GM20000 (cell line): ENCODE measurements around the gene SLC9A7.
"Not testable (repeated sequence)": the region's sequence is repeated elsewhere in the genome, so short reads cannot be mapped to it uniquely, and the experiment has no call there.

ENCODE experiments used
- DNase-seq: peaks from one replicate; pipeline ENCODE4 v3.0.0; 2012; ENCODE audit warnings: low spot score
- TF ChIP-seq, protein P1 (sequence below): IDR thresholded peaks from 2 replicates; pipeline ENCODE4 v1.5.1; 2012; ENCODE audit warnings: mild to moderate bottlenecking, control low read depth; ENCODE audit errors: extremely low read depth, missing control alignments

The SLC9A7 gene

GRCh38 chrX:46735622-46736021 is 23.3 kb downstream of the SLC9A7 start:
- TF ChIP-seq, protein P1, sequence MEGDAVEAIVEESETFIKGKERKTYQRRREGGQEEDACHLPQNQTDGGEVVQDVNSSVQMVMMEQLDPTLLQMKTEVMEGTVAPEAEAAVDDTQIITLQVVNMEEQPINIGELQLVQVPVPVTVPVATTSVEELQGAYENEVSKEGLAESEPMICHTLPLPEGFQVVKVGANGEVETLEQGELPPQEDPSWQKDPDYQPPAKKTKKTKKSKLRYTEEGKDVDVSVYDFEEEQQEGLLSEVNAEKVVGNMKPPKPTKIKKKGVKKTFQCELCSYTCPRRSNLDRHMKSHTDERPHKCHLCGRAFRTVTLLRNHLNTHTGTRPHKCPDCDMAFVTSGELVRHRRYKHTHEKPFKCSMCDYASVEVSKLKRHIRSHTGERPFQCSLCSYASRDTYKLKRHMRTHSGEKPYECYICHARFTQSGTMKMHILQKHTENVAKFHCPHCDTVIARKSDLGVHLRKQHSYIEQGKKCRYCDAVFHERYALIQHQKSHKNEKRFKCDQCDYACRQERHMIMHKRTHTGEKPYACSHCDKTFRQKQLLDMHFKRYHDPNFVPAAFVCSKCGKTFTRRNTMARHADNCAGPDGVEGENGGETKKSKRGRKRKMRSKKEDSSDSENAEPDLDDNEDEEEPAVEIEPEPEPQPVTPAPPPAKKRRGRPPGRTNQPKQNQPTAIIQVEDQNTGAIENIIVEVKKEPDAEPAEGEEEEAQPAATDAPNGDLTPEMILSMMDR = no peak
- DNase-seq = no peak

DNA sequence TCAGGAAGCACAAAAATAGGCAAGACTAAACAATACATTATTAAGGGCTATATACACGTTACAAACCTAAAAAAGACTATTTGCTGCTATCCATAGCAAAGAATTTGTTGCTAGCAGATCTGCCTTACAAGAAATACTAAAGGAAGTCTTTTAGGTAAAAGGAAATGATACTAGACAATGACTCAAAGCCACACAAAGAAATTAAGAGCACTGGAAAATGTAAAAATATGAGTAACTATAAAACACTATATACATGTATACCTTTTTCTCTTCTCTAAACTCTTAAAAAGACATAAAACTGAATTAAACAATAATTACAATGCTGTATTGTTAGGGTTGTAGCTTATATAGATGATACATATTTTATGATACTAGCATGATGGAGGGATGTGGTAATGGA is 25.7 kb downstream of the SLC9A7 start:
- no peak for DNase-seq
- TF ChIP-seq, protein P1 = no peak

GRCh38 chrX:46730765-46731164 is 28.2 kb downstream of the SLC9A7 start:
- DNase-seq = no peak
- TF ChIP-seq, protein P1 = no peak

DNA sequence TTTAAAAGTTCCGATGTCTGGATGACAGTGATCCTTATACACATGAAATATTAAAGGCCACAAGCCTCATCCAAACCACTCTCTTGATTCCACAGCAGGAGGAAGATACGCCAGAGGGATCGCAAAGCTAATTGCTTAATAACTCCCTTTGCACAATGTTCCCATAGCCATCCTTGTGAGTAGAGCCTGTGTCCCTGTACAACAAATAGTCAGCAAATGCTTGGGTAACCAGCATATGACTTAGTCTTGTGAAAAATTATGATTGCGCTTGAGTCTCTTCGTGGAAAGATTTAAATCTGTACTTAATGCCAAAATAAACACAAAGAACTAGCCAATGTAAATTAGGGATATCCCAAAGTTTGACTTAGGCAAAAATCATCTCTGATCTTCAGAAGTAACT is 31.5 kb downstream of the SLC9A7 start:
- TF ChIP-seq, protein P1 = no peak
- no peak for DNase-seq

DNA sequence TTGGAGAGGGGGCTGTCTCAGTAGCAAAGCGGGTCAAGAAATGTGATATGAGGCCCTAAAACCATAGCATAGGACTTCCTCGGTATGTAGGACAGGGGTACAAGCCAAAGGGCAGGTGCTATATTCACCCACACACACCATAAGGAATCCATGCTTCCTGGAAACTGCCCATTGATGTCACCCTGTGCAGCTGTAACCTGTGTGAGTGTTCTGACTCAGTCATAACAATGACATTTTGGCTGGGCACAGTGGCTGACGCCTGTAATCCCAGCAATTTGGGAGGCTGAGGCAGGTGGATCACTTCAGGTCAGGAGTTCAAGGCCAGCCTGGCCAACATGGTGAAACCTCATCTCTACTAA is 35.4 kb downstream of the SLC9A7 start:
- DNase-seq = not testable (repeated sequence)

- no peak for DNase-seq
- TF ChIP-seq, protein P1 = no peak
Observed at GRCh38 chrX:46722742-46723568, 36.0 kb downstream of the SLC9A7 start.

DNA sequence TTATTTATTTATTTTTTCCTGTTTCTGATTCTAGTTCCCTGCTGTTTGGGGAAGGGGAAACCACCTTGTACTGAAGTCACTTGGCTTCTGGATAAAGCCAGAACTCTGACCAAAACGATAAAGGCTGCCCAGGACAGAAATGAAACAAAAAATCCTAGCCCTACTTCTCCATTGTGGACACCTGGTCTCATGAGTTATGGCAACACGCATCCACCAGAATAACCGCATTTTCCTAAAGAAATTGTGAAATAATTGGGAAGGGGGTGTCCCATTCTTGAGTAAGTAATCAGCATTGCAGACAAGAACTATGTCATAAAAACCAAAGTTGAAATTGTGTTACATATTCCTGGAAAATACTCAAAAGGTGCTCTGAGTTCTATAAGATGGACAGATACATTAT is 42.1 kb downstream of the SLC9A7 start:
- TF ChIP-seq, protein P1 = no peak
- no peak for DNase-seq

DNA sequence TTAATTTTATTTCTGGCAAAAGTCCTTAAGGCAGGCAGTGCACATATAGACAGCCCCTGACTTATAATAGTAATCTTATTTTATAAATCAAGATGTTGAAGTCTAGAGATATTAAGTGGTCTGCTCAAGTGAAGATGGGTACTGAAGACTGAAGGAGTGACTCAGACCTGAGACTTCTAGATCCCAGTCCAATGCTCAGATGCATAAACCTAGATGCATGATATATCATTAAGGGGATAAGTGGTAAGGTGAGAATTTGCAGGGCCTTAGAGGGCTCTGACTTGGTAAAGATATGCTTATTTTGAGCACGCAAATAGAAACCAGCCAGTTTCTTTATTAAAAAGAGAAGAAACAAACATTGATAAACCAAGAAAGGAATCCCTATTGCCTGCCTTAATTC is 42.9 kb downstream of the SLC9A7 start:
- no peak for DNase-seq
- TF ChIP-seq, protein P1 = no peak
